SK-N-SH (cell line): Measurements from ENCODE around the gene PFN2. TPM values are rescaled to one million over a fixed set of nuclear protein-coding genes. Genes with fewer than 3 reads are reported as not detected.

Experiments used
- CTCF ChIA-PET: fragments of 300-600, 350-600 bp; formaldehyde crosslinking; extraction: SDS; loops from one replicate; lab custom pipeline; 2021; lab: Yijun Ruan, JAX
- POLR2A ChIA-PET: fragments of 350-600 bp; sonication (Branson Sonifier 250); formaldehyde crosslinking; extraction: SDS; loops from one replicate; lab custom pipeline; 2020; ENCODE audit warnings: antibody characterized with exemption, inconsistent platforms; lab: Yijun Ruan, JAX
- DNase-seq: peaks from one replicate; pipeline ENCODE4 v3.0.0; 2012
- H2AFZ ChIP-seq: fragments of 200-600 bp; sonication (generic); 2 replicates; pipeline ENCODE4 v1.8.1; 2016; ENCODE audit warnings: antibody characterized with exemption, mild to moderate bottlenecking, low read depth
- H3F3A ChIP-seq: fragments of 200-600 bp; sonication (generic); replicated peaks from 2 replicates; pipeline ENCODE3; 2016; ENCODE audit warnings: antibody characterized with exemption, mild to moderate bottlenecking; ENCODE audit not compliant: insufficient read depth
- H3K27ac ChIP-seq, 2 experiments: fragments of 200-500 bp in 1 of 2; fragments of 200-600 bp in 1 of 2; sonication (Bioruptor generic) in 1 of 2; sonication (generic), shearing (Covaris generic) in 1 of 2; 2 replicates each; pipeline versions ENCODE4 v1.5.1 to v1.6.1; 2014 to 2016; ENCODE audit warnings: low read depth in 2 of 2, inconsistent platforms in 1 of 2, low read length in 1 of 2, mild to moderate bottlenecking in 1 of 2, mixed read lengths in 1 of 2
- H3K27me3 ChIP-seq: fragments of 200-600 bp; sonication (generic), shearing (Covaris generic); 2 replicates; pipeline ENCODE4 v1.6.1; 2016; ENCODE audit warnings: mixed run types; ENCODE audit not compliant: insufficient read depth
- H3K36me3 ChIP-seq, 2 experiments: fragments of 200-500 bp in 1 of 2; fragments of 200-600 bp in 1 of 2; sonication (Bioruptor generic) in 1 of 2; sonication (generic) in 1 of 2; replicated peaks in 1 of 2; 2 replicates each; pipeline versions ENCODE3 to v1.5.1; 2014 to 2016; ENCODE audit warnings: low read length in 1 of 2, mild to moderate bottlenecking in 1 of 2; ENCODE audit not compliant: insufficient read depth in 2 of 2, control insufficient read depth in 1 of 2
- H3K4me1 ChIP-seq, 2 experiments: fragments of 200-500 bp in 1 of 2; fragments of 200-600 bp in 1 of 2; sonication (Bioruptor generic) in 1 of 2; sonication (generic), shearing (Covaris generic) in 1 of 2; 2 replicates each; pipeline versions ENCODE4 v1.5.1 to v1.6.1; 2014 to 2016; ENCODE audit warnings: low read depth in 1 of 2, low read length in 1 of 2, mixed run types in 1 of 2; ENCODE audit not compliant: insufficient read depth in 2 of 2, control insufficient read depth in 1 of 2
- H3K4me2 ChIP-seq: fragments of 200-600 bp; sonication (generic), shearing (Covaris generic); 2 replicates; pipeline ENCODE4 v1.6.1; 2017; ENCODE audit warnings: mixed run types
- H3K4me3 ChIP-seq, 2 experiments: fragments of 200-500 bp in 1 of 2; fragments of 200-600 bp in 1 of 2; sonication (Bioruptor generic) in 1 of 2; sonication (generic), shearing (Covaris generic) in 1 of 2; 2 replicates each; pipeline versions ENCODE4 v1.5.1 to v1.8.1; 2014 to 2016; ENCODE audit warnings: low read depth in 2 of 2, inconsistent platforms in 1 of 2, low read length in 1 of 2, mild to moderate bottlenecking in 1 of 2, mixed read lengths in 1 of 2, moderate library complexity in 1 of 2
- H3K79me2 ChIP-seq: fragments of 200-600 bp; sonication (generic); 2 replicates; pipeline ENCODE4 v1.8.1; 2017; ENCODE audit warnings: mild to moderate bottlenecking; ENCODE audit not compliant: insufficient read depth
- H3K9ac ChIP-seq: fragments of 200-600 bp; sonication (generic); 2 replicates; pipeline ENCODE4 v1.6.1; 2017; ENCODE audit warnings: mixed run types
- H3K9me2 ChIP-seq: fragments of 200-600 bp; sonication (generic); 2 replicates; pipeline ENCODE4 v1.6.1; 2017; ENCODE audit warnings: mixed run types
- H3K9me3 ChIP-seq: fragments of 200-600 bp; sonication (generic); 2 replicates; pipeline ENCODE4 v1.6.1; 2017; ENCODE audit warnings: mixed run types, mild to moderate bottlenecking, moderate library complexity
- H4K20me1 ChIP-seq: fragments of 200-600 bp; sonication (generic); 2 replicates; pipeline ENCODE4 v1.6.1; 2017; ENCODE audit warnings: mild to moderate bottlenecking, mixed run types; ENCODE audit not compliant: insufficient read depth
- CHD2 ChIP-seq: fragments of 150-350 bp; IDR thresholded peaks from 2 replicates; pipeline ENCODE4 v1.6.1; 2018; ENCODE audit warnings: low read length; ENCODE audit not compliant: partially characterized antibody
- CTCF ChIP-seq: fragments of 200-600 bp; sonication (generic); IDR thresholded peaks from 2 replicates; pipeline ENCODE4 v1.6.1; 2017; ENCODE audit warnings: antibody characterized with exemption, mild to moderate bottlenecking, moderate library complexity
- EP300 ChIP-seq, 2 experiments: IDR thresholded peaks; 2 replicates each; pipeline versions ENCODE4 v1.4.0 to v1.6.1; 2012; ENCODE audit warnings: borderline replicate concordance in 1 of 2, low read depth in 1 of 2, low read length in 1 of 2
- EZH2phosphoT487 ChIP-seq: fragments of 200-600 bp; sonication (generic); IDR thresholded peaks from 2 replicates; pipeline ENCODE4 v1.6.1; 2017; ENCODE audit warnings: low read depth, mixed run types, mild to moderate bottlenecking, antibody characterized with exemption, moderate library complexity, borderline replicate concordance
- FOSL2 ChIP-seq: IDR thresholded peaks from 2 replicates; pipeline ENCODE4 v1.4.0; 2012; ENCODE audit warnings: low read depth, mild to moderate bottlenecking, moderate library complexity, borderline replicate concordance
- FOXM1 ChIP-seq: IDR thresholded peaks from 2 replicates; pipeline ENCODE4 v1.4.0; 2012; ENCODE audit warnings: low read depth, mild to moderate bottlenecking
- GABPA ChIP-seq: IDR thresholded peaks from 2 replicates; pipeline ENCODE4 v1.4.0; 2012; ENCODE audit warnings: low read depth, mild to moderate bottlenecking
- GATA2 ChIP-seq: sonication (generic); formaldehyde crosslinking; IDR thresholded peaks from 2 replicates; pipeline ENCODE4 v1.5.0; 2020; ENCODE audit warnings: mild to moderate bottlenecking, missing genetic modification reagents
- MEF2A ChIP-seq: IDR thresholded peaks from 2 replicates; pipeline ENCODE4 v1.4.0; 2012; ENCODE audit warnings: low read depth, borderline replicate concordance
- MXI1 ChIP-seq: IDR thresholded peaks from 2 replicates; pipeline ENCODE4 v1.6.1; 2012; ENCODE audit warnings: mild to moderate bottlenecking, low read depth, low read length, improper control_type of control experiment
- NFIC ChIP-seq: IDR thresholded peaks from 2 replicates; pipeline ENCODE4 v1.4.0; 2012; ENCODE audit warnings: borderline replicate concordance
- NRF1 ChIP-seq: IDR thresholded peaks from 2 replicates; pipeline ENCODE4 v1.6.1; 2012; ENCODE audit warnings: low read depth, mild to moderate bottlenecking, low read length
- PBX3 ChIP-seq: IDR thresholded peaks from 2 replicates; pipeline ENCODE4; 2012
- POLR2AphosphoS5 ChIP-seq: IDR thresholded peaks from 2 replicates; pipeline ENCODE4 v1.6.1; 2012; ENCODE audit warnings: low read depth, low read length
- RAD21 ChIP-seq: IDR thresholded peaks from 2 replicates; pipeline ENCODE4 v1.6.1; 2012; ENCODE audit warnings: mild to moderate bottlenecking, low read length
- RCOR1 ChIP-seq: fragments of 150-350 bp; IDR thresholded peaks from 2 replicates; pipeline ENCODE4 v1.6.1; 2017; ENCODE audit warnings: antibody characterized with exemption, low read length
- RXRA ChIP-seq: IDR thresholded peaks from 2 replicates; pipeline ENCODE4 v1.4.0; 2012; ENCODE audit warnings: low read depth, mild to moderate bottlenecking, borderline replicate concordance
- SIN3A ChIP-seq: IDR thresholded peaks from 2 replicates; pipeline ENCODE4 v1.6.1; 2012; ENCODE audit warnings: low read depth, mild to moderate bottlenecking, low read length, moderate library complexity, borderline replicate concordance
- SMC3 ChIP-seq: IDR thresholded peaks from 2 replicates; pipeline ENCODE4 v1.6.1; 2012; ENCODE audit warnings: low read depth, low read length, improper control_type of control experiment
- TAF1 ChIP-seq: IDR thresholded peaks from 2 replicates; pipeline ENCODE4 v1.6.1; 2012; ENCODE audit warnings: low read depth, mild to moderate bottlenecking, low read length, moderate library complexity, borderline replicate concordance
- TCF12 ChIP-seq: IDR thresholded peaks from 2 replicates; pipeline ENCODE4 v1.4.0; 2012
- TEAD4 ChIP-seq: IDR thresholded peaks from 2 replicates; pipeline ENCODE4 v1.4.0; 2012; ENCODE audit warnings: mild to moderate bottlenecking, borderline replicate concordance; ENCODE audit not compliant: insufficient read depth
- WGBS: methylation state at CpG from one replicate; pipeline ENCODE4 v1.1.6; 2017; ENCODE audit warnings: low lambda C conversion rate; 5-methylcytosine and 5-hydroxymethylcytosine counted together
- polyA plus RNA-seq, 3 experiments: library from polyadenylated mRNA; depleted of rRNA; stranded (reverse); fragments of >200 nt; gene quantifications; 2 replicates each; pipeline ENCODE4 v1.2.3, GENCODE V29; 2012
- TF ChIP-seq, protein P1 (sequence below): fragments of 150-350 bp; IDR thresholded peaks from 2 replicates; pipeline ENCODE4 v1.6.1; 2016; ENCODE audit warnings: mild to moderate bottlenecking, low read depth, low read length
- TF ChIP-seq, protein P2 (sequence below): IDR thresholded peaks from 2 replicates; pipeline ENCODE4 v1.4.0; 2012; ENCODE audit warnings: low read depth, borderline replicate concordance

Gene PFN2
- polyA plus RNA-seq, 1 of the 3 experiments (the other 2 are of a cell fraction): 594 TPM

DNA sequence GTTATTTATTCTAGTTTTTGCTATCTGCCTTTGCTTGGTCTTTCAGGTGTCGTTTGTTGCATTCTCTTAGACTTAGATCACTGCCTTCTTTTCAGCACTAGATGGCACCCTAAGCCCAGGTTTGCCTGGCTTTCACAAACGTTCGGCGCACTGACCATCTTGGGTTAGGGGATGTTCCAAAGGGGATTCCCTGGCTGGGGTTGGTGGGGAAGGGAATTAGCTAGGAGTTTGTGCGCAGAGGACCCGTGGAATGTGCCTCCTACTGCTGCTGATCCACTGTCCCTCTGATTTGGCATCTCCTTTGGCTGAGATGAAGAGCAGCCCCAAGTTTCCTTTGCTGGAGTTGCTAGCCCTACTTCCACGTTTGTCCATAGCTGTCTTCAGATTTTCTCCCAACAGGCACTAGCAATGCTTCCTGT is 33.9 kb downstream of the PFN2 start:
- H3F3A ChIP-seq: peaks cover 12% of the 10 kb centered on the region
- H3K9me2 ChIP-seq: no peaks in the 10 kb centered on the region
- WGBS: 55% methylated on average over 7 of the region's 7 CpGs
- H3K4me1 ChIP-seq: no peaks in the 10 kb centered on the region
- H3K9ac ChIP-seq: no peak overlapping the region
- H3K36me3 ChIP-seq: peaks cover 0 to 58% of the 10 kb centered on the region in 2 experiments
- TF ChIP-seq PBX3 (no peak), NFIC (no peak), MXI1 (no peak), FOSL2 (no peak), RAD21 (peak; percentile 88), POLR2AphosphoS5 (no peak), NRF1 (no peak), TCF12 (no peak), GABPA (no peak), EZH2phosphoT487 (no peak), MEF2A (no peak), TAF1 (no peak), CHD2 (no peak), TEAD4 (no peak), CTCF (peak; percentile 63), GATA2 (no peak), RXRA (no peak), EP300 (IDR thresholded peaks at IDR 0.05; ENCODE audit: borderline replicate concordance in 1 of 2, low read depth in 1 of 2, low read length in 1 of 2) (no peak), SIN3A (no peak), FOXM1 (no peak), RCOR1 (no peak), SMC3 (peak; percentile 77)
- TF ChIP-seq, protein P1, sequence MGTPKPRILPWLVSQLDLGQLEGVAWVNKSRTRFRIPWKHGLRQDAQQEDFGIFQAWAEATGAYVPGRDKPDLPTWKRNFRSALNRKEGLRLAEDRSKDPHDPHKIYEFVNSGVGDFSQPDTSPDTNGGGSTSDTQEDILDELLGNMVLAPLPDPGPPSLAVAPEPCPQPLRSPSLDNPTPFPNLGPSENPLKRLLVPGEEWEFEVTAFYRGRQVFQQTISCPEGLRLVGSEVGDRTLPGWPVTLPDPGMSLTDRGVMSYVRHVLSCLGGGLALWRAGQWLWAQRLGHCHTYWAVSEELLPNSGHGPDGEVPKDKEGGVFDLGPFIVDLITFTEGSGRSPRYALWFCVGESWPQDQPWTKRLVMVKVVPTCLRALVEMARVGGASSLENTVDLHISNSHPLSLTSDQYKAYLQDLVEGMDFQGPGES: no peak
- TF ChIP-seq, protein P2, sequence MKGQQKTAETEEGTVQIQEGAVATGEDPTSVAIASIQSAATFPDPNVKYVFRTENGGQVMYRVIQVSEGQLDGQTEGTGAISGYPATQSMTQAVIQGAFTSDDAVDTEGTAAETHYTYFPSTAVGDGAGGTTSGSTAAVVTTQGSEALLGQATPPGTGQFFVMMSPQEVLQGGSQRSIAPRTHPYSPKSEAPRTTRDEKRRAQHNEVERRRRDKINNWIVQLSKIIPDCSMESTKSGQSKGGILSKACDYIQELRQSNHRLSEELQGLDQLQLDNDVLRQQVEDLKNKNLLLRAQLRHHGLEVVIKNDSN: no peak
- TF ChIP-seq, all 33 proteins: peak for 3
- POLR2A ChIA-PET: no interaction called here
- peak; percentile 48 for DNase-seq
- Histone ChIP-seq H4K20me1 (no peaks in the 10 kb centered on the region), H3K9me3 (peaks cover 12% of the 10 kb centered on the region; the same call in 1 of the 2 replicates), H3K4me3 (no peak overlapping the region; a peak in 1 of 4 replicates), H3K27me3 (no peaks in the 10 kb centered on the region), H3K79me2 (peaks cover 9% of the 10 kb centered on the region; the same call in 1 of the 2 replicates), H3K27ac (no peak overlapping the region), H3K4me2 (no peak overlapping the region), H2AFZ (no peak overlapping the region)
- CTCF ChIA-PET: interaction anchor here (0.8 to 3.8 kb wide), 23 partner anchors 8 to 349 kb away, joined by 3 to 26 read pairs (median 4); no protein-coding TSS in a partner anchor
